KG1 (cell line): ENCODE data around the gene LRRC7.

Experiments
- DNase-seq: peaks from one replicate; lab custom pipeline; 2025; lab: John Stamatoyannopoulos, UW

LRRC7 gene

DNA sequence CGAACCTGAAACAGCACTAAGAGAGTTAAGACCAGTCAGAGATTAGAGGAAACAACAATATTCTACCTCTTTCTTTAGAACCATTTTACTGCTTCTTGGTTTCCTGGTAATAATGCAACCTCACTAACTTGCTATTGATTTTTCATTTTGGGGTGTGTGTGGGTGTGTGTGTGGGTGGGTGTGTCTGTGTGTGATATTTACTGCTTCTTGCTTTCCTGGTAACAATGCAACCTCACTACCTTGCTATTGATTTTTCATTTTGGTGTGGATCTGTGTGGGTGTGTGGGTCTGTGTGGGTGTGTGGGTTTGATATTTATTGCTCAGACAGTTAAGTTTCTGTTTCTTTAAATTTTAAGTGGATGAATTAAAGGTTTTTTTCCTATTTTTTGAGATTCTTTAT lies 208.8 kb downstream of the LRRC7 start:
- DNase-seq = no peak

DNA sequence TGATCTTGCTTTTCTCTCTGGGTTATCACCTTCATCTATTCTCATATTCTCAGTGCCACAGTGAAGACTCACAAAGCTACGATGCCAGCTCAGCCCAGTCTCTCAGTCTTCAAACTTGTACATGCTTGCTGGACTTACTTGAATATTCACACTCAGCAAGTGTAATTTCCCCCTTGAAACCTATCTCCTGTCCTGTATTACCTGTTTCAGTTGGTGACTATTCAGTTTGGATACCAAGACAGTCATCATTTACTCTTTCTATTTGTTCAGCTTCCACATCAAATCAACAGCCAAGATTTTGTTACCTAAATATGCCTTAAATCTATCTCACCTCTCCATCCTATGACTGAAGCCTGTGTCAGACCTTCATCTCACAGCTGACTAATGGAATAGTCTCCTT lies 209.7 kb downstream of the LRRC7 start:
- DNase-seq = no peak

DNA sequence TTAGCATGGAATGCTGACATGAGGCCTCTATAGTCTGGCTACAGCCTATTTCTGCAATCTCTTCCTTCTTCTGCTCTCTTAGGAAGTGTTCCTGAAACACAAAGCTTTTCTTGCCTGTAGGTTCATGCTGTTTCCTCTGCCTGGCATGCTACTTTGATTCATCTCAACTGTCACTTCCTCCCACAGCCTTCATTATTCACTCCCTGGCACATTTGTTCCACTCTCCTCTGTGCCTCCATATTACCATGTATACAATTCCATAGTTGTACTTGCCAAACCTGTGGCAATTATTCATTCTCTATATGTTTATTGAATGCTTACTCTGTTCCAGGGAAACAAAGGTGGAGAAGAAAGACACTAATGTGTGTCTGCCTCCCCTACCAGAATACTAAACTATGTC lies 210.2 kb downstream of the LRRC7 start:
- DNase-seq = no peak

DNA sequence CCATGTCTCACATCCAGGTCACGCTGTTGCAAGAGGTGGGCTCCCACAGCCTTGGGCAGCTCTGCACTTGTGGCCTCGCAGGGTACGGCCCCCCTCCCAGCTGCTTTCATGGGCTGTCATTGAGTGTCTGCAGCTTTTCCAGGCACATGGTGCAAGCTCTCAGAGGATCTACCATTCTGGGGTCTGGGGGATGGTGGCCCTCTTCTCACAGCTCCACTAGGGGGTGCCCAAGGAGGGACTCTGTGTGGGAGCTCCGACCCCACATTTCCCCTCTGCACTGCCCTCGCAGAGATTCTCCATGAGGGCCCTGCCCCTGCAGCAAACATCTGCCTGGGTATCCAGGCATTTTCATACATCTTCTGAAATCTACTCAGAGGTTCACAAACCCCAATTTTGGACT lies 219.4 kb downstream of the LRRC7 start:
- DNase-seq = no peak

DNA sequence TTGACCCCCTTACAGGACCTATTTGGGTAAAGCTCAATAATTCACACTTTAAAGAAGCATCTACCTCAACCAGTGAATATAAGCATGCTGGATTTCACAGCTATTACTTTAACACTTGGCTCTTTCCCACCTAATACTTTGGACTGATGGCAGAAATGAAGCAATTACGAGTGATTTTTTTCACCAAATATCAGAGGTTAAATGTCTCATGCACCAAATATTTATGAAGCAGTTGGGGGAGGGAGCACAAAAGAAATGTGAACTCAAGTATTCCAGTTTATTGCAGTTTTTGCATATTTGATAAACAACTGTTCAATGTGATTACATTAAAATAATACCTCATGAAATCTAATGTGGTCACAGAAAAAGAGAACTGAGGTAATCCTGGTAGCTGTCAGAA lies 223.6 kb downstream of the LRRC7 start:
- DNase-seq = no peak

DNA sequence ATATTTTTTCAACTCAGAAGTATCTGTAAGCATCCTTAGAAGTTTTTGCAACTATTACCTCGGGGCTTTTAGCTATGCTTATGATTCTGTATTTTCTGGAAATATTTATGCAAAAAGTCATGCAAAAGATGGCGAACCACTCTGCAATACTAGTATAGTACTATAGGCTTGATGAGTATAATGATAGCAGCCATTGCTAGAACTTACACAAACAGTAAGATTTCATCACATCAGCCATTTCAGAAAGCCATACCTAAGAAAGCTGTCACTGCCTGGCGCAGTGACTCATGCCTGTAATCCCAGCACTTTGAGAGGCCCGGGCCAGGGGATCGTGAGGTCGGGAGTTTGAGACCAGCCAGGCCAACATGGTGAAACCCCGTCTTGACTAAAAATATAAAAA lies 227.1 kb downstream of the LRRC7 start:
- no peak for DNase-seq

DNA sequence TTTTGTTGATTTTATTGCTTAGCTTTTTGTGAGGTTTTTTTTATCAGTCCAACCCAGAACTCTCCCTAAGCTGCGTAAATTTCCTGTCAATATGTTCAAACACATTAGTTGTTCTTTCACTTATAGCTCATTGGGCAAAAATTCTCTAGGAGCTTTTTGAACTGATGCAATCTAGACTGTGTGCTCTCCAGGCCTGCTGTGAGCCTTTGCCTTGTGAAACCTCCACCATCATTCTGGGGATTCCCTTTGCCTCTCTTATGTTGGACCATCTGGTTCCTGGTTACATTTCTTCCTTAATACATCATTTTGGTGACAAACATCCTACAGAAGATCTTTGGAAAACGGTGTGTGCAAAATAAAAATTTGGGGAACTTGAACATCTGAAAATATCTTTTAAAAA lies 247.2 kb downstream of the LRRC7 start:
- no peak for DNase-seq

- no peak for DNase-seq
These were observed 257.2 kb downstream of the LRRC7 start for GRCh38 chr1:69824932-69825331.

DNA sequence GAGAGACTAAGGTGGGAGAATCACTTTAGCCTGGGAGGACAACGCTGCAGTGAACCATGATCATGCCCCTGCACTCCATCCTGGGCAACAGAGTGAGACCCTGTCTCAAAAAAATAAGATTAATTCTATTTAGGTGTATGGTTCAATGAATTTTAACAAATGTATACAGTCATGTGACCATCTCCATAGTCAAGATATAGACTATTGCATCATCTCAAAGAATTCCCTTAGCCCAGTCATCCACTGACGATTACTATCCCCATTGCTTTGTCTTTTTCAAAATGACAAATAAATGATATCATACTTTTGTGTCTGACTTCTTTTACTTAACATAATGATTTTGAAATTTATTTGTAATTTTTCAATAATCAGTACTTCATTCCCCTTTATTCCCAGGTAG lies 260.0 kb downstream of the LRRC7 start:
- DNase-seq = no peak

DNA sequence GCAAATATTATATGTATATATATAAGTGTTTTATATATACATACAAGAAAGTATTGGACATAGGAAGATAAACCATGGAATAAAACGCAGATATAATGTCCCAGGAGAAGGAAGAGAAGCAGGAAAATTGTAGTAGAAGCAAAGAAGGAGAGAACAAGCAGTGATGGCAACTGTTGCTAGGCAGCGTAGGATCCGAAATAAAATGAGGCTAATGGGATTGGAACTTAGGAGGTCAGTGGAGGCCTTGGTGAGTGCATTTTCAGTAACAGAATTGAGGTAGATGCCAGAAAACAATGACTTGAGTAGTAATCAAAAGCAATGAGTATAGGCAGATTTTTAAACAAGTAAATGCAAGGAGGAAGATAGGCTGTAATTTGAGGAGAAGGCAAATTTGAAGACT lies 265.8 kb downstream of the LRRC7 start:
- no peak for DNase-seq

DNA sequence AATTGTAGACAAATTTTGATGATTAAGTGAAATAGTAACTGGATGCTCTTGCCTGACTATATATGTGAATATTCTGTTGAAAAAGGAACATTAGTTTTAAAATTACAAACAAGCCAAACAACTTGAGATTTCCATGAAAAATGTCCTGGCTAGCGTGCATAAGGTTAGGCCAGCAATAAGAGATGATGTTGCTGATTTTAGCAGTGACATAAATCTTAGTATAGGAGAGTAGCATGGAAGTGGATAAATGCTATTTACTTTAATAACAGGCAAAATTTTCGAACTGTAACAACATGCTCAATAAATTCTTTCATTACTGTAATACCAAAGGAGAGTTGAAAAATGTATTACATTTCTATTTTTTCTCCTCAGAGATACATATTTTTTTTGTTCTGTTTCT lies 266.6 kb downstream of the LRRC7 start:
- no peak for DNase-seq

DNA sequence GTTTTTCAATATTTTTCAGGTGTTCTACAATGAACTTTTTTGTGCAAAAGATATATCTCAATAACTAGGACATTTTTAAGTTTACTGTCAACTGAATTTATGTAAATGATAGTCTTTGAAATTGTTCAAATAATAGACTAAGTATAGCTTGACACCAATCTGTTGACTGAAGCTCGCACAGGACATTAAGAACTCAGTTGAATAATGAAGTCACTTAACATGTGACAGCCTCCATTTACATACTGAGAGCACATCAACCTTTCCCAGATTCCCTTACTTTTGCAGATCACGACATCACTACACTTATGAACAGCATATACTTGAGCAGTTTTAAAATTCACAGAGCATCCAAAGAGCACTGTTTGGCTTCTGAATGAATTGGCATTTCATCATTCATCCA lies 268.2 kb downstream of the LRRC7 start:
- DNase-seq = no peak

DNA sequence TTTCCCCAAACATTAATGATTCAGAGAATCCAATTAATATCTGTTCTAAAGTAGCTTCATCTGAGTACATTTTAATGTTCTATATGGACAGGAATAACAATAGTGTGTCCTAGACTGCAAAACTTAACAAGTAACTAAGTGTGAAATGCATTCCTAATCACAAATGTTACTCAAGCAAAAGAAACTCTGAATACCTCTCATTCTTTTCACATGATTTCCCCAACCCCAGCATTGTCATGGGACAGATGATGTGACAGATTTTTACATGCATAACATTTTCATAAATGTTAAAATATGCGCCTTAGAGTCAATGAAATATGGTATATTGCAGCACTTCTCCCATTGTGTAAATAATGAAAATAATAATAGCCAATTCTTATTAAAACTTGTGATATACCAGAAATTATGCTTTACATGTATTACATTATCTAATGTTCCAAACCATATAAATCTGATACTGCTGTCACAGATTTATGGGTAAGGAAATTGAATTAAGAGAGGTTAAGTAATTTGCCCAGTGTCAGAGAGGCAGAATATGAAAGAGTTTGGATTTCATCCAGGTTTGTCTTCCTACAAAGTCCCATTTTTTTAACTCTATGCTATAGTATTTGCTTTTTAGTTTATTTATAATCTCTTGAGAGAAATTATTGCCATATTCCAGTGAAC lies 269.4 kb downstream of the LRRC7 start:
- DNase-seq = no peak

- DNase-seq = no peak
These were observed 274.6 kb downstream of the LRRC7 start for GRCh38 chr1:69842326-69842725.

- no peak for DNase-seq
These were observed 277.9 kb downstream of the LRRC7 start for GRCh38 chr1:69845655-69846054.

- no peak for DNase-seq
These were observed 278.5 kb downstream of the LRRC7 start for GRCh38 chr1:69846267-69846666.

DNA sequence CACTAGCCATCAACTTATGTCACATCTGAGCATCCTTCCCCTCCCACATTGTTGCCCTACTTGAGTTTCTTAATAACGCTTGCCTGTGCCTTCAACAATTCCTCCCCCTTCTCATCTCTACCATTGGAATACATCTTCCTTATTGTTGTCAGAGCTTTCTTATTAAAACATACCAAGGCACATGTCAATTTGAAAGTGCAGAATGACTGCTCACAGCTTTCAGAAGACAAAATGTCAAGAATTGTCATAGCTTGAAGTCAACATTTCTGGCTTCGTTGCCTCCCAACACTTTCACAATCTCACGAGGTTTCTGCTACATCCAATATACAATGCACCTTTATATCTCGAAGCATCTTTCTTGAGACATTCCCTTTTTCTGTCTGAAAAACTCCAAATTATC lies 279.9 kb downstream of the LRRC7 start:
- no peak for DNase-seq

DNA sequence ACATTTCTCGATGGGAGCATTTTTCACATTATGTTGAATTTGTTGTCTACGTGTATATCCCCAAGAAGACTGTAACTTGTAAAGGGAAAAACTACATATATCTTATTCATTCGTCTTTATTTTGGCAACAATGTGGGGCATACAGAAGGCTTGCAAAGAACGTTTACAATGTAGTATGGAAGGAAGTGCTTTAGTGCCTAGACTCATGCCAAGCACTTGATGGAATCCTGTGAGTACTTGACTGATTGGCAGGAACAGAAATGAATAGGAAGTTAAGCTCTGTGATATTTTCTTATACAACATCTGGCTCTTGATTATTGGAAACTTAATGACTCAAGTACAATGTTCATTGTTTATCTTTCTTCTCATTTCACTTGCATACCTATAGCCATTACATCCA lies 284.4 kb downstream of the LRRC7 start:
- no peak for DNase-seq

GRCh38 chr1:69852706-69853105 lies 285.0 kb downstream of the LRRC7 start:
- DNase-seq = no peak

GRCh38 chr1:69858534-69858933 lies 290.8 kb downstream of the LRRC7 start:
- no peak for DNase-seq

DNA sequence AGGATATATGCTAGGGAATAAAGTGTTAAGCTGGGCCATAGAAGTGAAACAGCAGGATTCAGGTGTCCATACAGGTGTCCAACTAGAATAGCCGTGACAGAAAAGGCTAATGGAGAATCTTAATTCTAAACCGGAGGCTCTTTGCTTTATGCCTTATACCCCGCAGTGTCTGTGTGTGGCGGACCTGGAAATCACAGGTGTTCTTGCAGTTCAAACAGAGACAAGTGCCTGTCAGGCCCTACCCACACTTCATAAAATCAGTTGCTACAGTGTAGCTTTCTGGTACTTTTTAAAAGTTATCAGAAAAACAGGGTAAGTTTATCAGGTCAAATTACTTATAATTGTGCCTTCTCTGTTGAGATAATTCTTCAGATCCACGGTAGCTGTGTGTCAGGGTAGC lies 293.9 kb downstream of the LRRC7 start:
- DNase-seq = no peak

- DNase-seq = no peak
These were observed 295.2 kb downstream of the LRRC7 start for GRCh38 chr1:69862906-69863305.

GRCh38 chr1:69863704-69864103 lies 296.0 kb downstream of the LRRC7 start:
- DNase-seq = no peak

- DNase-seq = no peak
These were observed 303.7 kb downstream of the LRRC7 start for GRCh38 chr1:69871412-69871811.

DNA sequence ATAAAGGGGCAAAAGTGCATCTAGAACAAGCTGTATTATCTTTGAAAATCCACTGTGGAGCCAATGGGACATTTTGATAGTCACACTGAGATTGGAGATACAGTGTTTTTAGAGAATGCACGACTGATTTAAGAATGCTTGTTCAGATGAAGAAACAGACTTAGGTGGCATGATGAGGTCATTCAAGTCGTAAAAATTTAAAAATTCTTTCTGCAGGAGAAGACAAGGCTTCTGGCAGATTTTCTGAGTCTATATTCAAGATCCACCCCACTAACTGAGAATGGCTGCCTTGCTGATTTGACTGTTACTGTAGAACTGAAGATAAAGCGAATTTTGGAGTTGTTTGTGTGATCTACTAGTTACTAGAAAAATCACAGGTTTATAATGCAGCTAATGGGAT lies 310.6 kb downstream of the LRRC7 start:
- DNase-seq = no peak
